CD4-positive, alpha-beta T cell (primary cell): ENCODE data around the gene CDK15. TPM values are rescaled to one million over a fixed set of nuclear protein-coding genes. Genes with fewer than 3 reads are reported as not detected.

ENCODE experiments used
- ATAC-seq: fragments of 200-7000 bp; cut with Tn5 transposase; one replicate; pipeline ENCODE4 v1.10.0; 2022; ENCODE audit warnings: mild to moderate bottlenecking; ENCODE audit not compliant: poor library complexity
- CTCF ChIA-PET: fragments of 350-600 bp; sonication (Branson Sonifier 250); formaldehyde crosslinking; loops from one replicate; lab custom pipeline; 2021; ENCODE audit warnings: antibody characterized with exemption, inconsistent platforms; lab: Charles Lee
- POLR2A ChIA-PET: fragments of 350-600 bp; sonication (Branson Sonifier 250); formaldehyde crosslinking; loops from one replicate; lab custom pipeline; 2021; ENCODE audit warnings: antibody characterized with exemption, inconsistent platforms; lab: Charles Lee
- DNase-seq, 14 experiments: peaks; one replicate each; pipeline ENCODE4 v3.0.0-alpha.2; 2013 to 2020; ENCODE audit warnings: mixed read lengths in 2 of 14
- H3K27ac ChIP-seq, 2 donors: one replicate each; pipeline versions ENCODE4 v1.5.1 to v1.7.0; 2013; ENCODE audit warnings: low read length in 2 of 2, low read depth in 1 of 2, mild to moderate bottlenecking in 1 of 2
- H3K27me3 ChIP-seq, 2 experiments: 1 replicate in 1 of 2; 2 replicates in 1 of 2; pipeline versions ENCODE4 v1.6.1 to v1.7.0; 2013; ENCODE audit warnings: low read length in 2 of 2, control low read depth in 1 of 2, mild to moderate bottlenecking in 1 of 2, moderate library complexity in 1 of 2; ENCODE audit not compliant: insufficient read depth in 2 of 2, control insufficient read depth in 1 of 2
- H3K36me3 ChIP-seq: one replicate; pipeline ENCODE4 v1.6.1; 2013; ENCODE audit warnings: low read length, control low read depth; ENCODE audit not compliant: insufficient read depth
- H3K4me1 ChIP-seq: one replicate; pipeline ENCODE4 v1.6.1; 2013; ENCODE audit warnings: low read length, control low read depth; ENCODE audit not compliant: insufficient read depth
- H3K4me3 ChIP-seq: one replicate; pipeline ENCODE4 v1.5.1; 2013; ENCODE audit warnings: mild to moderate bottlenecking, low read length, moderate library complexity
- H3K9me3 ChIP-seq, 2 experiments: 1 replicate in 1 of 2; 2 replicates in 1 of 2; pipeline versions ENCODE4 v1.6.1 to v1.7.0; 2013; ENCODE audit warnings: low read length in 2 of 2, mild to moderate bottlenecking in 2 of 2, control low read depth in 1 of 2, moderate library complexity in 1 of 2; ENCODE audit not compliant: control insufficient read depth in 1 of 2, insufficient read depth in 1 of 2
- H3K27ac Mint-ChIP-seq: one replicate; pipeline ENCODE4 v1.8.0; 2020; ENCODE audit warnings: mixed read lengths
- H3K27me3 Mint-ChIP-seq: one replicate; pipeline ENCODE4 v1.8.0; 2021; ENCODE audit warnings: mixed read lengths
- H3K36me3 Mint-ChIP-seq: one replicate; pipeline ENCODE4 v1.8.0; 2021; ENCODE audit warnings: low read depth, mixed read lengths
- H3K4me1 Mint-ChIP-seq: one replicate; pipeline ENCODE4 v1.8.0; 2021; ENCODE audit warnings: low read depth, mixed read lengths
- H3K4me3 Mint-ChIP-seq: one replicate; pipeline ENCODE4 v1.8.0; 2020; ENCODE audit warnings: mild to moderate bottlenecking, mixed read lengths
- H3K9me3 Mint-ChIP-seq: one replicate; pipeline ENCODE4 v1.8.0; 2020; ENCODE audit warnings: mixed read lengths
- CTCF ChIP-seq: fragments of 200-600 bp; IDR thresholded peaks from one replicate; pipeline ENCODE4 v1.8.0; 2022; ENCODE audit warnings: antibody characterized with exemption, mild to moderate bottlenecking
- intact Hi-C, 2 experiments: fragments of 100-400 bp; cut with DNase I in 1 of 2; cut with micrococcal nuclease in 1 of 2; formaldehyde crosslinking; loops; one replicate each; pipeline versions ENCODE4 v1.15.1 to v1.9.0; 2023 to 2025; cut with DNase I, micrococcal nuclease
- total RNA-seq, 174 experiments: library from RNA in 2 of 174; stranded (reverse) in 2 of 174; gene quantifications; one replicate each; pipeline ENCODE4 v1.2.3 and lab custom pipeline; 2021 to 2026

Gene CDK15
- total RNA-seq, 2 experiments from 2014 or later: not detected

DNA sequence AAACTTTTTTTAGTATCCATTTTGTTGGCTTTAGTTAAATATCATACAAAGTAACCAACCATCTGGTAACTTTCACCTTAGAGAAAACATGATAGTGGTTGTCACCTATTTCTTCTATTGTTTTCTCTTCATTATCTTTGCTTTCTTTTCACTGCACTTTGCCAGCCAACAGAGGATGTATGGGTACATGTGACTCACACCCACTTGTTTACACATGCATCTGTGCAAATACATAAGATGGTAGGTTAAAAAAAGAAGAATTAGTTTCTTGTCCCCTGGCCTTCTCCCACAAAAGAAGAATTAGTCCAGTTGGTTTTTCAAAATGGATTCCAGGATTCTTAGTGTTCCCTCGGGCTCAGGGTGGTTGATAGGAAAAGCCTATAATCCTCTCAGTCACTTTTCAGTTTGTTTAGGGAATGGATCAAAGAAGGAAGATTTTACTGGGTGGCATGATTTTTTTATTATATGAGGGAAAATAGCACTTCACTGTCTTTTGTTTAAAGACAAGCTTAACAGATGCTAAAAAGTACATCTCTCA, 46.6 kb downstream of the CDK15 start:
- no peak for TF ChIP-seq CTCF
- Mint-ChIP-seq H3K9me3 (no peaks in the 10 kb centered on the region), H3K27me3 (peaks cover 8% of the 10 kb centered on the region), H3K36me3 (no peaks in the 10 kb centered on the region), H3K4me3 (no peak overlapping the region), H3K27ac (no peak overlapping the region), H3K4me1 (no peaks in the 10 kb centered on the region)
- Histone ChIP-seq H3K27me3 (peaks cover 0 to 13% of the 10 kb centered on the region in 2 experiments), H3K4me3 (no peak overlapping the region), H3K27ac (no peak overlapping the region), H3K9me3 (no peaks in the 10 kb centered on the region), H3K36me3 (no peaks in the 10 kb centered on the region), H3K4me1 (no peaks in the 10 kb centered on the region)
- intact Hi-C loops: no loop called here
- POLR2A ChIA-PET: interaction anchor here (0.7 kb wide), 1 partner anchor 1452 kb away, joined by 3 read pairs; no protein-coding TSS in a partner anchor
- DNase-seq: no peak
- CTCF ChIA-PET: interaction anchor here (0.5 to 1.2 kb wide), 2 partner anchors 8 to 628 kb away, joined by 3 read pairs; no protein-coding TSS in a partner anchor
- no peak for ATAC-seq

DNA sequence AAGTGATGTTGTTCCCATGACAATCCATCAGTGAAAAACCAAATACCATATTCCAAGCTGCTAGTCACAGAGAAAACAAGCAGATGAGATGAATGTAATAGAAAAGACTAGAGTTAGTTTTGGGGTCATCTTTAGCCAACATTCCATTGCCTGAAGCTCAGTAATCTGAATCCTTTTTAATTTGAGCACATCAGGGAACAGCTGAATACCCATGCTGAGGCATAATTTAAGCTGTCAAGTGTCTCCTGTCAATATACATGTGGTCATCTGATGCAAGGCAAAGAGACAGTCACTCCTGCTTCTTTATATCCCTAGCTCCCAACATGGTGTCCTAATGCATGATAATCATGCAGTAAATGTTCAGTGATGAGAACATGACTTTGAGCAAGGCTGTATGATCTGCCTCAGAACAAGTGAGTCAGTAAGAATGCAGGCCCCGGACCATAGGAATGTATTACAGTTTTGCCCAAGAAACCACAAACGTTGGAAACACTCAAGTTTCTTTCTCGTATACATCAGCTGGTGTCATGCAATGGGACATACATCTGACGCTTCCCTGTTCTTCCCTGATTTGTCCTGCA, 48.0 kb downstream of the CDK15 start:
- Histone ChIP-seq H3K27ac (no peak overlapping the region), H3K4me1 (peaks cover 9% of the 10 kb centered on the region), H3K9me3 (no peaks in the 10 kb centered on the region), H3K27me3 (peaks cover 0 to 14% of the 10 kb centered on the region in 2 experiments), H3K36me3 (no peaks in the 10 kb centered on the region), H3K4me3 (no peak overlapping the region)
- no peak for ATAC-seq
- TF ChIP-seq CTCF: no peak
- ChIA-PET CTCF (no interaction called here), POLR2A (no interaction called here)
- H3K36me3 Mint-ChIP-seq: no peaks in the 10 kb centered on the region
- H3K4me1 Mint-ChIP-seq: peaks cover 12% of the 10 kb centered on the region
- no peaks in the 10 kb centered on the region for H3K9me3 Mint-ChIP-seq
- no peak overlapping the region for H3K4me3 Mint-ChIP-seq
- peaks cover 16% of the 10 kb centered on the region for H3K27me3 Mint-ChIP-seq
- intact Hi-C loops: no loop called here
- DNase-seq: no peak
- H3K27ac Mint-ChIP-seq: no peak overlapping the region

GRCh38 chr2:201854841-201855240, 48.5 kb downstream of the CDK15 start:
- POLR2A ChIA-PET: interaction anchor here (0.6 kb wide), 1 partner anchor 50 kb away, joined by 3 read pairs; no protein-coding TSS in a partner anchor
- ATAC-seq (no peak), DNase-seq (no peak)
- Mint-ChIP-seq H3K27me3 (peaks cover 17% of the 10 kb centered on the region), H3K4me3 (no peak overlapping the region), H3K4me1 (peaks cover 13% of the 10 kb centered on the region), H3K27ac (no peak overlapping the region), H3K36me3 (no peaks in the 10 kb centered on the region), H3K9me3 (no peaks in the 10 kb centered on the region)
- Histone ChIP-seq H3K27ac (no peak overlapping the region), H3K9me3 (no peaks in the 10 kb centered on the region), H3K36me3 (no peaks in the 10 kb centered on the region), H3K27me3 (peaks cover 0 to 14% of the 10 kb centered on the region in 2 experiments), H3K4me1 (peaks cover 9% of the 10 kb centered on the region), H3K4me3 (no peak overlapping the region)
- intact Hi-C loops: no loop called here
- CTCF ChIA-PET: no interaction called here
- TF ChIP-seq CTCF: no peak
